ENCODE results near the gene GCK.

The GCK gene

DNA sequence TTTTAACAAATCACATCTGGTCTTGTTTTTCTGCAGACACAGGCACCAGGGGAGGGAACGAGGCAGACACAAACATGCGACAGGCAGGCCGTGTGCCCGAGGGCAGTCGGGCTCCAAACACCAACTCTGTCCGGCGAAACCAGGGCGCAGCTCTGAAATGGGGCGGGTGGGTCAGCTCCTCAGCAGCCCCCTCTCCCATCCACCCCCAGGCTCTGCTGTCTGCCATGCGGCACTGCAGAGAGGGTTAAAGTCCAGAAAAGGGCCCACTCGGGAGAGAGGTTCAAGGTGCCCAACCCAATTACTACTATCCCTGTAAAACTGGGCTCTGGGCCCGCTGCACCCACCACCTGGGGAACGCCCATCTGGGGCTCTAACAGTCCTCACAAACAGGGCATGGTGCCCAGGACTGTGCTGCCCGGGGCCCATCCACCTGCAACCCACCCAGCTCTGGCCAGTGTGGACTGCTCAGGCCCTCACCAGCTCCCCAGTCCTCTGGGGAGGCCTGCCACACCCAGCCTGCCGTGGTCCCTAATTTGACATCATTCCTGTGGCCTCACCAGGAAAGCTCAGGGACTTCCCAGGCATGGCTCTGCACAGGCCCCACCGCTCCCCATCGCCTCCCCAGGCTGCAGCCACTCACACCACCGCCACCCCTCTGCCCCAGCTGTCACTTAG, 30.3 kb upstream of the GCK start:
- Mint-ChIP-seq H3K4me1 (no peaks in the 10 kb centered on the region), H3K9me3 (no peaks in the 10 kb centered on the region), H3K4me3 (no peak overlapping the region), H3K36me3 (ENCODE audit: insufficient read depth) (peaks cover 4% of the 10 kb centered on the region), H3K27ac (ENCODE audit: low read depth) (no peak overlapping the region), H3K27me3 (peaks cover 13% of the 10 kb centered on the region)
- ATAC-seq (replicated peaks; ENCODE audit: extremely low read depth, poor library complexity, severe bottlenecking): no peak
- DNase-seq (ENCODE audit: low spot score in 2 of 2): no peak

DNA sequence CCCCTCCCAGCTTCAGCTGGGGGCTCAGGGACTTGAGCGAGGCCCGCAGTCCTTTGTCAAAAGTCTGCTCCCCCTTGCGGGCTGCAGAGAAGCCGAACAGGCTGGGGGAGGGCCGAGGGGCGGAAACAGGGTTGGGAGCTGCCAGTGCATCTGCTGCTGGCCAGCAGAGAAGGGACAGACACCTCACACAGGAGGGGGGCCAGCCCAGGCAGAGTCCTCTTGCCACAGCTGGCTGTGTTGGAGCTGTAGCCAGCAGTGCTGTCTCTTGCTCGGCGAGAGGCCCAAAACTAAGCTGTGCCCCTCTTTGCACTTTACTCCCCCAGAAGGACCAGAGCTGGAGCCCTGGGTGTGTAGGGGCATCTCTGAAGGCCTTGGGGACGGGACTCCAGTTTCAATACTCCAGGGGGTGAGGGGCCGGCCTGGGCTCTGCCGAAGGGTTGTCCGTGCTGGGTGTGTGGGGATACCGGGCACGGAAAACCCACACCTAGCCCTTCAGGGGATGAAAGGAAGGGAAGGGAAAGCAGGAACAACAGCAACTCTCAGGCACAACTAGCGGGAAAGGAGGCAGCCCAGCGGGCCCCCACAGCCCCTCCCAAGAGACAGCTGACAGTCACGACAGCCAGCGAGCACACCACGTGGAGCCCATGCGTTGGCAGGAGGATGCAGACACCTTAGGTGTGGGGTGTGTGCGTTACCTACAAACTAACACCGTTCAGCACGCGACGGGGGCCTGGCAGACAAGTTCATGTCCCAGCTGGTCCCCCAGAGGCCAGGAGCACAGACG, 29.4 kb upstream of the GCK start:
- ATAC-seq (replicated peaks; ENCODE audit: extremely low read depth, poor library complexity, severe bottlenecking): no peak
- Mint-ChIP-seq H3K36me3 (ENCODE audit: insufficient read depth) (peaks cover 4% of the 10 kb centered on the region), H3K27ac (ENCODE audit: low read depth) (no peak overlapping the region)

DNA sequence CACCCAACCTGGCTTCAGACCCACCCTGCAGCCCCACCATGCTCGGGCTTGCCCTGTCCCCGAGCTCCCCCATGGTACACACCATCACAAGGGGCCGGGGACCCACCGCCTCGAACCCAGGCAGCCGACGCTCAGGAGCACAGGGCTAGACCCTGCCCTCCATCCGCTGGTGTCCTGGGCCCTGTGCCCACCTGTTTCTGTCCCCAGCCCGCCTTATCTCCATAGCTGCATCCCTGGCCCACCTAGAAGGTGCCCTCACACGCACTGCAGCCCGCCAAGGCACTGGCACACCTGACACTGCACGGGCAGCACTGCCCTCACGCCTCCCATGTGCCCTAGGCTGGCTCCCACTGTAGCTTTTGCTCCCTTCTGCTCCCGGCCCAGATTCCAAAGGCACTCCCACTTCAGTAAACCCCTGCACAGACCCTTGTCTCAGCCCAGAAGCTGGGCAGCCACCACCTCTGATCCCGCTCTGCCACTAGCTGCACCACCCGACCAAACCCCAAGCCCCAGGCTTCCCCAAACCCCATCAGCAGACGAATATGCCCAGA, 28.7 kb upstream of the GCK start:
- no peaks in the 10 kb centered on the region for H3K4me1 Mint-ChIP-seq
- no peak overlapping the region for H3K27ac Mint-ChIP-seq (ENCODE audit: low read depth)
- ATAC-seq (replicated peaks; ENCODE audit: extremely low read depth, poor library complexity, severe bottlenecking) (no peak), DNase-seq (ENCODE audit: low spot score in 2 of 2) (no peak)
- no peaks in the 10 kb centered on the region for H3K9me3 Mint-ChIP-seq
- H3K36me3 Mint-ChIP-seq (ENCODE audit: insufficient read depth): peaks cover 4% of the 10 kb centered on the region
- no peak overlapping the region for H3K4me3 Mint-ChIP-seq
- no peaks in the 10 kb centered on the region for H3K27me3 Mint-ChIP-seq

More for the DNA sequence above, 29.4 kb upstream of the GCK start:
- no peak for DNase-seq (ENCODE audit: low spot score in 2 of 2)
- H3K4me1 Mint-ChIP-seq: no peaks in the 10 kb centered on the region
- peaks cover 4% of the 10 kb centered on the region for H3K27me3 Mint-ChIP-seq
- no peak overlapping the region for H3K4me3 Mint-ChIP-seq
- H3K9me3 Mint-ChIP-seq: no peaks in the 10 kb centered on the region

- H3K27ac Mint-ChIP-seq (ENCODE audit: low read depth): no peak overlapping the region
- no peaks in the 10 kb centered on the region for H3K27me3 Mint-ChIP-seq
- DNase-seq (ENCODE audit: low spot score in 2 of 2) (no peak), ATAC-seq (replicated peaks; ENCODE audit: extremely low read depth, poor library complexity, severe bottlenecking) (no peak)
- H3K4me3 Mint-ChIP-seq: no peak overlapping the region
- no peaks in the 10 kb centered on the region for H3K9me3 Mint-ChIP-seq
- peaks cover 6% of the 10 kb centered on the region for H3K36me3 Mint-ChIP-seq (ENCODE audit: insufficient read depth)
- no peaks in the 10 kb centered on the region for H3K4me1 Mint-ChIP-seq
These were observed 28.0 kb upstream of the GCK start for GRCh38 chr7:44217223-44217714.

DNA sequence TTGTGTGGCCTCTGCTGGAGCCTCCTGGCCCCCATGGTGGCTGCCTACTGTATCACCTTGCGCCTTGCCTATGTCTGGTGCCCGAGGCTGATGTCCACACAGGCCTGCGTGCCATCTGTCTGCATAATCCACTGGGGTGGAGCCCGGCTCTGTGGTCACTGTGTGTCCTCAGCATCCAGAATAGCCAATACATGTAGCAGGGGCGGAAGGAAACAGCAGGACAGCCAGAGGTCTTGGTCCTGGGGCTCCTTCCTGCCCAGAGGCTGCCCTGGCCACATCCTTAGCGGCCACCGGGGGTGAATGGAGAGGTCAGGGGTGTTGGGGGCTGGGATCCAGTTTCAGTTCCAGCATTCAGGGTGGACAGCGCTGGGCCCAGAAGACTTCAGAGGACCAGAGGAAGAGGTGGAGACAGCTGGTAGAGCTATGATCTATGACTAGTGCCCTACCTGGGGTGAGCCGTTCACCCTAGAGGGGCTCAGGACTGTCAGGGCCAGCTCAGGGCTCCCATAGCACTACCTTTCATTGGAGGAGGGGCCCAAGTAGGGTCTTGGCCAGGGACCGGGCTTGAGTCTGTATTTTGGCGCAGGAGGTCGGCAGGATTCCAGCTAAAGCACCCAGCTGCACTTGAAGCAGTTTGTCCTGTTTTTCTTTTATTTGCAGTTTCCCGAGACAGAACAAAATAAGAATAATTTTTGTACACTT, 27.4 kb upstream of the GCK start:
- Mint-ChIP-seq H3K27ac (ENCODE audit: low read depth) (no peak overlapping the region), H3K27me3 (no peaks in the 10 kb centered on the region), H3K4me1 (no peaks in the 10 kb centered on the region), H3K9me3 (no peaks in the 10 kb centered on the region), H3K36me3 (ENCODE audit: insufficient read depth) (peaks cover 12% of the 10 kb centered on the region), H3K4me3 (no peak overlapping the region)
- DNase-seq (ENCODE audit: low spot score in 2 of 2) (no peak), ATAC-seq (replicated peaks; ENCODE audit: extremely low read depth, poor library complexity, severe bottlenecking) (no peak)

DNA sequence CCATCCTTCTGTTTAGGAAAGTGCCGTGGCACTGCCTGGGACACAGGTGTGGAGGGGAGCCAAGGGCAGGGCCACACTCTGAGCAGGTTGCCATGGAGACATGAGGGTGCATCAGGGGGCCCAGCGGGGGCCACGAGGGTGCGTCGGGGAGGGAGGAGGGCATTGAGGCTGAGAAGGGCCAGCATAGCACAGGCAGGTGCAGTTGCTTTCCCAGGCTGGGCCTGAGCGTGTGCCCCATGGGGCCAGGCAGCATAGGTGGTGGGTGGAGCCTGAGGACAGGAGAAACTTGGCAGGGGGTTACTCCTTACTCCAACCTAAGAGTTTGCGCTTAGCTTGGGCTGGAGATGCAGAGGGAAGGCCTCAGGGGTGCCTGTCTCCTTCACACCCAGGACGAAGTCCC, 26.8 kb upstream of the GCK start:
- H3K4me3 Mint-ChIP-seq: no peak overlapping the region
- ATAC-seq (replicated peaks; ENCODE audit: extremely low read depth, poor library complexity, severe bottlenecking) (no peak), DNase-seq (ENCODE audit: low spot score in 2 of 2) (no peak)
- no peaks in the 10 kb centered on the region for H3K4me1 Mint-ChIP-seq
- H3K36me3 Mint-ChIP-seq (ENCODE audit: insufficient read depth): peaks cover 16% of the 10 kb centered on the region
- no peak overlapping the region for H3K27ac Mint-ChIP-seq (ENCODE audit: low read depth)
- H3K9me3 Mint-ChIP-seq: no peaks in the 10 kb centered on the region
- no peaks in the 10 kb centered on the region for H3K27me3 Mint-ChIP-seq

- ATAC-seq (replicated peaks; ENCODE audit: extremely low read depth, poor library complexity, severe bottlenecking): no peak
- no peaks in the 10 kb centered on the region for H3K27me3 Mint-ChIP-seq
- no peak overlapping the region for H3K27ac Mint-ChIP-seq (ENCODE audit: low read depth)
- H3K36me3 Mint-ChIP-seq (ENCODE audit: insufficient read depth): peaks cover 20% of the 10 kb centered on the region
- DNase-seq (ENCODE audit: low spot score in 2 of 2): no peak
- H3K4me3 Mint-ChIP-seq: no peak overlapping the region
- no peaks in the 10 kb centered on the region for H3K4me1 Mint-ChIP-seq
- no peaks in the 10 kb centered on the region for H3K9me3 Mint-ChIP-seq
These were observed 26.3 kb upstream of the GCK start for GRCh38 chr7:44215531-44215930.

- H3K9me3 Mint-ChIP-seq: no peaks in the 10 kb centered on the region
- no peak overlapping the region for H3K4me3 Mint-ChIP-seq
- DNase-seq (ENCODE audit: low spot score in 2 of 2) (no peak), ATAC-seq (replicated peaks; ENCODE audit: extremely low read depth, poor library complexity, severe bottlenecking) (no peak)
- no peaks in the 10 kb centered on the region for H3K4me1 Mint-ChIP-seq
- no peaks in the 10 kb centered on the region for H3K27me3 Mint-ChIP-seq
- H3K27ac Mint-ChIP-seq (ENCODE audit: low read depth): no peak overlapping the region
- H3K36me3 Mint-ChIP-seq (ENCODE audit: insufficient read depth): peaks cover 30% of the 10 kb centered on the region
These were observed 24.7 kb upstream of the GCK start for GRCh38 chr7:44213877-44214388.

GRCh38 chr7:44213206-44213876, 24.1 kb upstream of the GCK start:
- H3K4me3 Mint-ChIP-seq: no peak overlapping the region
- H3K27ac Mint-ChIP-seq (ENCODE audit: low read depth): no peak overlapping the region
- ATAC-seq (replicated peaks; ENCODE audit: extremely low read depth, poor library complexity, severe bottlenecking): no peak
- peaks cover 35% of the 10 kb centered on the region for H3K36me3 Mint-ChIP-seq (ENCODE audit: insufficient read depth)
- H3K9me3 Mint-ChIP-seq: no peaks in the 10 kb centered on the region
- H3K4me1 Mint-ChIP-seq: no peaks in the 10 kb centered on the region
- no peaks in the 10 kb centered on the region for H3K27me3 Mint-ChIP-seq
- DNase-seq (ENCODE audit: low spot score in 2 of 2): no peak

DNA sequence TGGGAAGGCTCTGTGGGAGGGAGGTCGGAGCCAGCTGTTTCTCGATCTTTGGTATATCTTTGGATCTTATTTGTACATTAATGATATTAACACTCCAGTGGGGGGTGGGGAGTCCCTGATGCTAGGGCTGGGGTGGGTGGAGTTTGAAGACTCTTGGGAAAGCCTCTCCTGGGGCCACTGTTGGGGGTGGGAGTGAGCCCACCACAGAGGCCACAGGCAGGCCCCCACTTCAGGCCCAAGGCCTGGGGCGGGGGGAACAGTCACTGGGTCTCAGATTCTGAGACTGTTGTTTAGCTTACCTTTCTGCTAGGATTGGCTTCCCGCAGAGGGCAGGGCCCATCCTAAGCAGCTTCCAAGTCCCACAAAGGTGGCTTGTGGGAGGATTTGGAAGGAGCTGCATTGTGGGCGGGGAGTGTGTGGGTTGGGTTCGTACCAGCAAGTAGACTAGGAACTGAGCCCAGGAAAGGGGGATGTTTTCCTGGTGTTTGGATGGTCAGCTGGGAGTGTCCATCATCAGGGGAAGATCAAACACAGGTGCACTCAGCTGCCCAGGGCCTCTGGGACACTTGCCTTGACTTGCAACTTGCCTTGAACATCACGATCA, 23.4 kb upstream of the GCK start:
- ATAC-seq (replicated peaks; ENCODE audit: extremely low read depth, poor library complexity, severe bottlenecking) (no peak), DNase-seq (ENCODE audit: low spot score in 2 of 2) (no peak)
- H3K9me3 Mint-ChIP-seq: no peaks in the 10 kb centered on the region
- no peak overlapping the region for H3K4me3 Mint-ChIP-seq
- no peak overlapping the region for H3K27ac Mint-ChIP-seq (ENCODE audit: low read depth)
- H3K4me1 Mint-ChIP-seq: no peaks in the 10 kb centered on the region
- no peaks in the 10 kb centered on the region for H3K27me3 Mint-ChIP-seq
- H3K36me3 Mint-ChIP-seq (ENCODE audit: insufficient read depth): peaks cover 41% of the 10 kb centered on the region

DNA sequence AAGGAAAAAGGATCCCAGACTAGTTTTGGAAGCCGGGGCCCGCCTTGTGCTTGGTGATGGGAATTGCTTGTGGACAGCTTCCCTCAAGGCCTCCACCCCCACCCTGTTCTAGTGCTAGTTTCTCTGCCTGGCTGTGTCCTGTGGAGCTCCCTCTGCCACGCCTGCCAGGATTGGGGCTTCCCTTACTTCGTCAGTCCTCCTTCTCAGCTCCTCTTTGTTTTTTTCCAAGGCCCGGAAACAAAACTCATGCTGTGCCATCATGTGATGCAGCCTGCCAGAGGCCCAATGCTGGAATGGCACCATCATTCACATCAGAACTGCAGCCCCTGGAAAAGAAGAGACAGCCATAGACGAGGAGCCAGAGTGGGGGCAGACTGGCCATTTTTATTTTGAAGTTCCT, 22.8 kb upstream of the GCK start:
- H3K27ac Mint-ChIP-seq (ENCODE audit: low read depth): no peak overlapping the region

More for the DNA sequence above, 22.8 kb upstream of the GCK start:
- DNase-seq (ENCODE audit: low spot score in 2 of 2) (no peak), ATAC-seq (replicated peaks; ENCODE audit: extremely low read depth, poor library complexity, severe bottlenecking) (no peak)
- no peaks in the 10 kb centered on the region for H3K27me3 Mint-ChIP-seq
- H3K4me1 Mint-ChIP-seq: no peaks in the 10 kb centered on the region
- peaks cover 46% of the 10 kb centered on the region for H3K36me3 Mint-ChIP-seq (ENCODE audit: insufficient read depth)
- H3K4me3 Mint-ChIP-seq: no peak overlapping the region
- H3K9me3 Mint-ChIP-seq: no peaks in the 10 kb centered on the region
